B cell (primary cell): ENCODE measurements around the gene LRRC3. TPM values are rescaled to one million over a fixed set of nuclear protein-coding genes. Genes with fewer than 3 reads are reported as not detected.

Experiments
- ATAC-seq: fragments of 200-7000 bp; cut with Tn5 transposase; one replicate; pipeline ENCODE4 v1.10.0; 2021; ENCODE audit warnings: low read depth, mild to moderate bottlenecking, moderate number of reproducible peaks, moderate library complexity
- CTCF ChIA-PET: fragments of 350-600 bp; sonication (Branson Sonifier 250); formaldehyde crosslinking; loops from one replicate; lab custom pipeline; 2021; ENCODE audit warnings: antibody characterized with exemption, inconsistent platforms; lab: Charles Lee
- POLR2A ChIA-PET: fragments of 350-600 bp; sonication (Branson Sonifier 250); formaldehyde crosslinking; loops from one replicate; lab custom pipeline; 2021; ENCODE audit warnings: antibody characterized with exemption; lab: Charles Lee
- DNase-seq: peaks from one replicate; pipeline ENCODE4 v3.0.0; 2013
- H2AFZ ChIP-seq: 2 replicates; pipeline ENCODE4 v1.6.1; 2012; ENCODE audit warnings: mild to moderate bottlenecking, low read depth, low read length; ENCODE audit not compliant: insufficient read depth, poor library complexity, severe bottlenecking
- H3K27ac ChIP-seq, 2 donors: 1 replicate in 1 of 2; 2 replicates in 1 of 2; pipeline ENCODE4 v1.5.1; 2012 to 2013; ENCODE audit warnings: low read length in 2 of 2, mild to moderate bottlenecking in 2 of 2, moderate library complexity in 1 of 2
- H3K27me3 ChIP-seq, 4 experiments: fragments of 200-600 bp in 1 of 4; sonication (generic) in 1 of 4; replicated peaks in 1 of 4; 1 replicate in 2 of 4; 2 replicates in 2 of 4; pipeline versions ENCODE4 v1.6.1 to v1.7.0; 2013 to 2016; ENCODE audit warnings: low read length in 3 of 4, mild to moderate bottlenecking in 2 of 4, mixed read lengths in 1 of 4, moderate library complexity in 1 of 4; ENCODE audit not compliant: insufficient read depth in 4 of 4, control insufficient read depth in 3 of 4; ENCODE audit errors: control extremely low read depth in 1 of 4
- H3K36me3 ChIP-seq, 2 experiments: replicated peaks in 1 of 2; 1 replicate in 1 of 2; 2 replicates in 1 of 2; pipeline versions ENCODE4 v1.6.1 to v1.7.1; 2013; ENCODE audit warnings: low read length in 1 of 2; ENCODE audit not compliant: insufficient read depth in 2 of 2, control insufficient read depth in 1 of 2; ENCODE audit errors: control extremely low read depth in 1 of 2, extremely low read depth in 1 of 2
- H3K4me1 ChIP-seq, 2 donors: fragments of 200-600 bp in 1 of 2; sonication (generic) in 1 of 2; 1 replicate in 1 of 2; 2 replicates in 1 of 2; pipeline versions ENCODE4 v1.5.1 to v1.6.1; 2013 to 2017; ENCODE audit warnings: low read length in 2 of 2; ENCODE audit not compliant: control insufficient read depth in 2 of 2, insufficient read depth in 2 of 2
- H3K4me2 ChIP-seq: replicated peaks from 2 replicates; pipeline ENCODE3; 2012; ENCODE audit warnings: mild to moderate bottlenecking, low read depth, low read length; ENCODE audit not compliant: poor library complexity, severe bottlenecking
- H3K4me3 ChIP-seq, 5 experiments: fragments of 200-600 bp in 1 of 5; sonication (generic) in 1 of 5; 1 replicate in 3 of 5; 2 replicates in 2 of 5; pipeline versions ENCODE4 v1.5.1 to v1.7.0; 2011 to 2016; ENCODE audit warnings: low read length in 4 of 5, mild to moderate bottlenecking in 4 of 5, low read depth in 2 of 5, control low read depth in 1 of 5, moderate library complexity in 1 of 5; ENCODE audit not compliant: insufficient read depth in 1 of 5; ENCODE audit errors: control extremely low read depth in 1 of 5, extremely low read depth in 1 of 5
- H3K79me2 ChIP-seq: fragments of 200-600 bp; sonication (generic); one replicate; pipeline ENCODE4 v1.6.0; 2016; ENCODE audit warnings: low read length; ENCODE audit not compliant: control insufficient read depth, insufficient read depth
- H3K9ac ChIP-seq: fragments of 200-600 bp; sonication (generic); 2 replicates; pipeline ENCODE4 v1.6.1; 2017; ENCODE audit warnings: mild to moderate bottlenecking, low read length, moderate library complexity
- H3K9me3 ChIP-seq, 3 donors: one replicate each; pipeline versions ENCODE4 v1.6.1 to v1.7.1; 2013; ENCODE audit warnings: low read length in 2 of 3; ENCODE audit not compliant: control insufficient read depth in 2 of 3, insufficient read depth in 1 of 3; ENCODE audit errors: control extremely low read depth in 1 of 3
- H4K20me1 ChIP-seq: 2 replicates; pipeline ENCODE4 v1.6.0; 2012; ENCODE audit warnings: mild to moderate bottlenecking, low read length; ENCODE audit not compliant: insufficient read depth, control insufficient read depth, poor library complexity, severe bottlenecking
- H3K27ac Mint-ChIP-seq: one replicate; pipeline ENCODE4 v1.8.0; 2021; ENCODE audit warnings: mixed read lengths
- H3K27me3 Mint-ChIP-seq: one replicate; pipeline ENCODE4 v1.8.0; 2021; ENCODE audit warnings: mixed read lengths
- H3K4me1 Mint-ChIP-seq: one replicate; pipeline ENCODE4 v1.8.0; 2021; ENCODE audit warnings: mixed read lengths
- H3K4me3 Mint-ChIP-seq: one replicate; pipeline ENCODE4 v1.8.0; 2021; ENCODE audit warnings: mixed read lengths
- H3K9me3 Mint-ChIP-seq: one replicate; pipeline ENCODE4 v1.8.0; 2022; ENCODE audit warnings: mixed read lengths; ENCODE audit not compliant: insufficient read depth
- EZH2 ChIP-seq: IDR thresholded peaks from 2 replicates; pipeline ENCODE4 v1.6.1; 2012; ENCODE audit warnings: borderline replicate concordance, low read depth, mild to moderate bottlenecking, moderate library complexity, low read length; ENCODE audit not compliant: insufficient read depth, poor library complexity, severe bottlenecking
- WGBS: methylation state at CpG from one replicate; pipeline ENCODE4 v1.1.5; 2013; ENCODE audit warnings: missing lambda C conversion rate; ENCODE audit not compliant: insufficient coverage; 5-methylcytosine and 5-hydroxymethylcytosine counted together
- intact Hi-C: fragments of 100-400 bp; cut with micrococcal nuclease; formaldehyde crosslinking; loops from one replicate; pipeline ENCODE4 v1.10.0; 2022
- polyA plus RNA-seq: library from polyadenylated mRNA; depleted of rRNA; stranded (reverse); fragments of >200 nt; gene quantifications from 2 replicates; pipeline ENCODE4 v1.2.3, GENCODE V29; 2012
- total RNA-seq, 2 donors: library from RNA; stranded (reverse); fragments of 120-200 nt in 1 of 2; gene quantifications; 1 replicate in 1 of 2; 2 replicates in 1 of 2; pipeline versions ENCODE4 v1.2.3 to v1.2.4, GENCODE V29; 2013 to 2022
- TF ChIP-seq, protein P1 (sequence below): fragments of 200-600 bp; IDR thresholded peaks from one replicate; pipeline ENCODE4 v1.8.0; 2022; ENCODE audit warnings: antibody characterized with exemption, mild to moderate bottlenecking

Gene LRRC3
- total and polyA plus RNA-seq, 2 donors (not counting 1 experiment from before 2014, with no cell fraction given), result 0.46 to 3.3 TPM

DNA sequence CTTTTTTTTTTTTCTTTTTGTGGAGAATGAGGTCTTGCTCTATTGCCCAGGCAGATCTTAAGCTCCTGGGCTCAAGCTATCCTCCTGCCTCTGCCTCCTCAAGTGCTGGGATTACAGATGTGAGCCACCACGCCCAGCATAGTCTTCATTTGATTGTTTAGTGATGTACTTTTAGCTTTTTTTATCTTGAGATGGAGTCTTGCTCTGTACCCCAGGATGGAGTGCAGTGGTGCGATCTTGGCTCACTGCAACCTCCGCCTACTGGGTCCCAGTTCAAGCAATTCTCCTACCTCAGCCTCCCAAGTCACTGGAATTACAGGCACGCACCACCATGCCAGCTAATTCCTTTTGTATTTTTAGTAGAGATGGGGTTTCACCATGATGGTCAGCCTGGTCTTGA, 24.0 kb upstream of the LRRC3 start:
- Histone ChIP-seq H3K79me2 (no peaks in the 10 kb centered on the region), H3K36me3 (peaks cover 0 to 3% of the 10 kb centered on the region in 2 experiments), H4K20me1 (no peaks in the 10 kb centered on the region), H2AFZ (no peak overlapping the region), H3K9me3 (peaks cover 1 to 23% (median 14%) of the 10 kb centered on the region in 3 donors), H3K4me2 (no peak overlapping the region), H3K4me3 (no peak overlapping the region), H3K27ac (no peak overlapping the region), H3K9ac (no peak overlapping the region), H3K27me3 (no peaks in the 10 kb centered on the region), H3K4me1 (no peaks in the 10 kb centered on the region)
- ATAC-seq (no peak), DNase-seq (no peak)
- no peak for TF ChIP-seq EZH2
- TF ChIP-seq, protein P1, sequence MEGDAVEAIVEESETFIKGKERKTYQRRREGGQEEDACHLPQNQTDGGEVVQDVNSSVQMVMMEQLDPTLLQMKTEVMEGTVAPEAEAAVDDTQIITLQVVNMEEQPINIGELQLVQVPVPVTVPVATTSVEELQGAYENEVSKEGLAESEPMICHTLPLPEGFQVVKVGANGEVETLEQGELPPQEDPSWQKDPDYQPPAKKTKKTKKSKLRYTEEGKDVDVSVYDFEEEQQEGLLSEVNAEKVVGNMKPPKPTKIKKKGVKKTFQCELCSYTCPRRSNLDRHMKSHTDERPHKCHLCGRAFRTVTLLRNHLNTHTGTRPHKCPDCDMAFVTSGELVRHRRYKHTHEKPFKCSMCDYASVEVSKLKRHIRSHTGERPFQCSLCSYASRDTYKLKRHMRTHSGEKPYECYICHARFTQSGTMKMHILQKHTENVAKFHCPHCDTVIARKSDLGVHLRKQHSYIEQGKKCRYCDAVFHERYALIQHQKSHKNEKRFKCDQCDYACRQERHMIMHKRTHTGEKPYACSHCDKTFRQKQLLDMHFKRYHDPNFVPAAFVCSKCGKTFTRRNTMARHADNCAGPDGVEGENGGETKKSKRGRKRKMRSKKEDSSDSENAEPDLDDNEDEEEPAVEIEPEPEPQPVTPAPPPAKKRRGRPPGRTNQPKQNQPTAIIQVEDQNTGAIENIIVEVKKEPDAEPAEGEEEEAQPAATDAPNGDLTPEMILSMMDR, result no peak
- Mint-ChIP-seq H3K27me3 (no peaks in the 10 kb centered on the region), H3K4me3 (no peak overlapping the region), H3K9me3 (peaks cover 5% of the 10 kb centered on the region), H3K4me1 (no peaks in the 10 kb centered on the region), H3K27ac (no peak overlapping the region)
- CTCF ChIA-PET, result no interaction called here
- intact Hi-C loops, result no loop called here
- no CpG with 5 or more reads among the region's 4 CpGs for WGBS
- POLR2A ChIA-PET, result no interaction called here

DNA sequence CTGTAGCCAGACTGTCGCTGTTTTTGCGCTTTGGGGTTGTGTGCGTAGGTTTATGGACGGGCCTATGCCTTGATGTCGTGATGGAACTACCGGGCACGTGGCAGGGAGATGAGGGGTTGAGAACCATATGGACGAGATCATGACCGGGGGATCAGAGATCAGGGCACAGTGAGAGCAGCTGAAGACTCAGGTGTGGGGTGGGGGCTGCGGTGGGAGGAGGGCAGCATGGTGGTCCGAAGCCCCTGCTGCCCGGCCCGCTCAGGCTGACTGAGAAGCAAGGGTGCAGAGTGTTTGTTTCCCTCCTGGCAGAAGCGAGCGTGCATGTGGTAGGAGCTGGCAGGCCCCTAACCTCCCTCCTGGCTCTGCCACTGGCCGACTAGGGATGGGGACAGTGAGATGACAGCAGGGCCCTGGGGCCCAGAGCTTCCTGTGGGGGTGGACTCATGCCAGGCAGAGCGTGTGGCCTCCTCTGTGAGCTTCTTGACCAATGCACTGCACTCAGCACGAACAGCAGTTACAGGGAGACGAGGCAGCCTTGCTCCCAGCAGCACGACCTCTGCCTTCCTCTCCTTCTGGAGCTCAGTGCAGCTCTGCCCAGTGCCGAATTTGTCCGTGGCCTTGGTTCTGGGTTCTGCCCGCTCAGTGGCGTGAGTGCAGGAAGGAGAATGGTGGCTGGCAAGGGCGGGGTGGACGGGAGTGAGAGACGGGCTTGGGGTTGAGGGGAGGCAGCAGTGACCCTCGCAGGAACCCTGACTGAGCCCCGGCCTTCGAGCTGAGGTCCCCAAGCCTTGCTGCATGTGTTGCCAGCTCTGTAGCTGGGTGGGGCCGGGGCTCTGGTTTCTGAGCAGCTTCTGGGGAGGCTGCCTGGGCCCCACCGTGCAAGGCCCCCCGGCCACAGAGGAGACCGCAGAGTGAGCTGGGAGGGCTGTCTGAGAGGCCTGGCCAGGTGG, 22.2 kb upstream of the LRRC3 start:
- Mint-ChIP-seq H3K4me3 (no peak overlapping the region), H3K4me1 (no peaks in the 10 kb centered on the region), H3K27ac (no peak overlapping the region), H3K27me3 (no peaks in the 10 kb centered on the region), H3K9me3 (peaks cover 5% of the 10 kb centered on the region)
- Histone ChIP-seq H3K27me3 (no peaks in the 10 kb centered on the region), H3K36me3 (peaks cover 0 to 6% of the 10 kb centered on the region in 2 experiments), H3K4me3 (no peak overlapping the region), H3K79me2 (no peaks in the 10 kb centered on the region), H3K9ac (no peak overlapping the region), H2AFZ (no peak overlapping the region), H3K4me1 (no peaks in the 10 kb centered on the region), H3K4me2 (no peak overlapping the region), H3K9me3 (peaks cover 1 to 14% (median 13%) of the 10 kb centered on the region in 3 donors), H3K27ac (no peak overlapping the region), H4K20me1 (no peaks in the 10 kb centered on the region)
- TF ChIP-seq, protein P1, result no peak
- no peak for TF ChIP-seq EZH2
- WGBS, result 94% methylated on average over 31 of the region's 34 CpGs
- ChIA-PET CTCF (no interaction called here), POLR2A (no interaction called here)
- DNase-seq, result no peak
- no peak for ATAC-seq
- intact Hi-C loops, result no loop called here
